Measurements from ENCODE around the gene CST5.
"Not testable (repeated sequence)": the region's sequence is repeated elsewhere in the genome, so short reads cannot be mapped to it uniquely, and the experiment has no call there.

CST5 gene

DNA sequence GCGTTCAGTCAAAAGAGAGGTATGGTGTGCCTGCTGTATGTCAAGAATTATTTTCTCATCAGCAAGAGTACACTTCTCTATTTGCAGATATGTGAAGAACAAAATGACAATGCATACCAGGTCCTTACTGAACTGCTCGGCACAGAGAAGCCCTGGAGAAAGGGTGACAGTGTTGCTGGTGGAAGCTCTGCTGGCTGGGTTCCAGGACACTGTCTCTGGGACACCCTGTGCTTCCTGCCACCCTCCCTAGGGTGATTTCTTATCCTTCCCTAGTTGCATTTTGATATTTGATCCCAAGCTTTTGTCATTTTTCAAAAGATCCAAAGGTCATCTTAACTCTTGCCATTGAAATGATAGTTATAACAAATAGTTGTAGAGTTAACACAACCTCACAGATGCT lies 8.3 kb upstream of the CST5 start:
- no peak for DNase-seq

DNA sequence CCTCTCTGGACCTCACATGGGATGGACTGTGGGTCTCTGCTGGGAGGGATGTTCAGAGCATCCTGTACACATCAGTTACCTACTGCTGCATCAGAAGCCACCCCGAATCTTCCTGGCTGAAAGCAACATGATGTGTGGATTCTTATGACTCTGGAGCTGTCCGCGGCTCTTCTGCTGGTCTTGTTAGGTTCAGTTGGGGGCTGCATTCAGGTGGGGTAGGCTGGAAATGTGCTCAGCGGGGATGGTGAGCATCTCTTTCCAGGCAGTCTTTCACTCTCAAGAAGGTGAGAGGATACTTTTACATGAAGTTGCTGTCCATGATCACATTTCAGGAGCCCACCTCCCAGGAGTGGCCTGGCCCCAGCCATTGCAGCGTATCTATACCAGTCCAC lies 5.2 kb upstream of the CST5 start:
- DNase-seq: no peak

DNA sequence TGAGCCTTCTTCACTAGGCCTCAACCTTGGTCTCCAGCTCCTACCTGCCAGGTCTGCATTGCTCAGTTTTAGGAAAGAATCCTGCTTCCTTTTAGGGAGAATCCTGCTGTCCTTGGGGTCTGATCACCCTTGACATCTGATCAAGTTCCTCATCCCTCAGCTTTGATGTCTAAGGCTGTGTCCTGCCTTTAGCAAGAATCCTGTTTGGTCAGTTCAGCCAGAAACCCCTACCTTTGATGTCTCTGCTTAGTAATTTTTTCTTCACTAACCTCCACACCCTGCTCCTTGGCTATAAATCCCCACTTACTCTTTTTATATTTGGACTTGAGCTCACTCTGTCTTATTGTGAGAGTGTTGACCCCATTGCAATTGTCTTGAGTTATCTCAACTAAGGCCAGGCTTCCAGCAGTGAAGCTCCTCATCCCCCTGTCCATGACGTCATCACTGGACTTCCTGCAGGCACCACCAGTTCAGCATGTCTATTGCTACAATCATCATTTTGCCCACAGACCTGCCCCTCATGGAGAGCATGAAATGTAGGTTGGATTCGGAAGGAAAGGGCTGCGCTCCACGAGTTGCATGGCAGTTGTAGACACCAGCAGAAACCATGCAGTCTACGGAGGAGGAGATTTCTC lies 4.7 kb upstream of the CST5 start:
- DNase-seq: no peak

DNA sequence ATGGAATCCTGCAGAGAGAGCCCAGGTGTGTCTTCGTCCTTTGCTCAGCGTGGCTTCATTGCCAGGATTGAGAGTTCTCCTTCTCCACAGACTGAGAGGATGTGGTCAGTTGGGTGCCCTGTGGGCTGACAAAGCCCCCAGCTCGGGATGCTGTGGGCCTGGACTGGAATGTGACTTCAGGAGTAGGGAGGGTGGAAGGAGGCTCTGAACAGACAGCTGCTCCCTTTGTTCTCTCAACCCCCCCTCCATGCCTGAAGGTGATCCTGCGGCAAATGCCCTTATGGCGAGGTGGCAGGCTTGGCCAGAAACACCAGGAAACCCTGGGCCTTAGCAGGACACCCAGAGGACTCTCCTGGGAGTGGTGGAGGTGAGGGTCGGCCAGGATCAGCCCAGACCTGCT lies 1.8 kb upstream of the CST5 start:
- DNase-seq: no peak

DNA sequence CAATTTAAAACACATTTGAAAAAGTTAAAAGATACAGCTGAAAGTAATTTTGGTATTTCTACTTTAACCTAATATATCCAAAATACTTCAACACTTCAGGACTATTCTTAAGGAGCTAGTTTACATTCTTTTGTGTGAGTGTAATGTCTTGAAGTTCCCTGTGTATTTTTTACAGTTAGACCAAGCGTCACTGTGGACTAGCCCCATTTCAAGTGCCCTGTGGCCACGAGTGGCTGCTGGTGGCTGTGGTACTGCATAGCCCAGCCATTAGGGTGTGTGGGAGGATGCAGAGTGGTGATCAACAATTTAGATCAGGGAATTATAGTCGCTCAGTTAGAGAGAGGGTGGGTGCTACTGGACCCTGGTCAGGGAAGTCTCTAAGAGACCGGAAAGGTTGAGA lies 869 bp upstream of the CST5 start:
- no peak for DNase-seq

DNA sequence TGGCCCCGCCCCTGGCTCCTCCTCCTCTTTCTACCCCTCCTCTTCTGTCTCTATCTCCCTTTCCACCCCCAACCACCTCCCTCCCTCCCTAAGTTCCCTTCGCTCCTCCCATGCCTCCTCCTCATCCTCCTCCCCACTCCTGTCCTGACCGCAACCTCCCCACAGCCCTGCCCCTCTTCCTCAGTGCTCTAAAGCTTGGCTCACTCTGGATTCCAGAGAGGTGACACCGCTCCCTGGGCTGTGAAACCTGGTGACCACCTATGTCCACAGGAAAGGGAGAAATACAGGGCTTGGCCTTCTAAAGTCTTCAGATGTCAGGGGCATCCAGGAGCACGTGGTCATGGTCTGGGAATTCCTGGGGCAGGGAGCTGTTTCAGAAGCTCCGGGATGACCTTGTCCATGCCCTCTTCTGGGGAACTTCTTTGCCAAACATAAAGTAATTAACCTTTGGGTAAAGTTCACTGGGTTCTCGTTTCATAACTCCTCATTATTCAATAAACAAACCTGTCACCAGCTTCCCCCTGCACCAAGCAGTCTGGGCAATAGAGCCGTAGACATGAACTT lies 345 bp upstream of the CST5 start:
- no peak for DNase-seq

DNA sequence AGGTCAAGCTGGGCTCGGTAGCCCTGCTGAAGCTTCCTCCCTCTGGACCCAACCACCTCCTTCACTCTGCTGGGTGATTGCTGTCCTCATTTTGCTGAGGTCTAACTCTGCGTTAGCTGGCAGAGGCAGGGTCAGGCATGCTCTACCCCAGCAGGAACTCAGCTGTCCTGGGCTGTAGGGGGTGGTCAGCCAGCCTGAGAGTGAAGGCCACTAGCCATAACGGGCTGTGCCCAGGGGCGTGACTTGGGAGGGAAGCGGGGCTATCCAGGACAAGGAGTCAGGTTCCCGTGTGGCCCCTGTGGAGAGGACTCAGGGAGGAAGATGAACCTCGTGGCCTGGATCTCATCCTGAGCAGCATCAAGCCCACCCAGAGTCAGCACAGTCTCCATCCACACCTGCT lies 761 bp downstream of the CST5 start:
- DNase-seq: no peak

DNA sequence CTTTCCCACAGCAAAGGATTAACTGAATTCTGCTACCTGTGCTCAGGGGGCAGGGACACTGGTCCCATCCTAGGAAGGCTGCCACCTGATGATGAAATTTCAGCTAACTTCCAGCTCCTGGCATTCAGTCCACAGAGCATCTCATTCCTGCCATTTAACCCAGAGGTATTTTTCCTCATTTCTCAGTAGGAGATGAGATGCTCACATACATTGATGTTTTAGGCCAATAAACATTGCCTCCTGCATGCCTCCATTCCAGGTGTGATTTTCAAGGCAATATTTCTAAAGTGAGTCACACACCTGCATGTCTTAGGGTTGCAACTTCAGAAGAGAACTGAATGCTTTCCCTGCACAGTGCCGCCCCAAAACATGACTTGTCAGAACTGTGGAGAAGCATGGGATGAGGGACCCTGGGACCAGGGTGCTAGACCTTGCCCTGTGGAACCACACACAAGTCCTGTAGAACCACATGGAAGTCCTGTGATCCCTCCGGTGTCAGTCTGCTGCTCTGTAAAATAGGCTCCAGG lies 1.5 kb downstream of the CST5 start:
- DNase-seq: not testable (repeated sequence)

DNA sequence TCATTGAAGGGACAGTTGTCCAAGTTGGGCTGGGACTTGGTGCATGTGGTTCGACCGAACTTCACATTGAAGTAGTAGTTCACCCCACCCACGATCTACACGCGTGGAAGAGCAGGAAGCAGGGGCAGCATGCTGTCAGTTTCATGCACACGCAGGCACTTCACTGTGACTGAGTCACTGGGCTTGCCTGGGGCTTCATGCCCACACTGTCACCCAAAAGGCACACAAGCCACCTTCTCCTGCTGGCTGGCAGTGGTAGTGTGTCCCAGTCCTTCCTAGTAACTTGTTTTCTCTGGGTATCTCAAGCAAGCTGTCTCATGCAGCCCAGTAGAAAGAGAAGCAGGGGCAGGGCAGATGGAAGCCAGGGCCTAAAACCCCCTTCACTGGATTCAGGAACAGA lies 2.0 kb downstream of the CST5 start:
- peak in 1 of 2 experiments; percentile 46 for DNase-seq

DNA sequence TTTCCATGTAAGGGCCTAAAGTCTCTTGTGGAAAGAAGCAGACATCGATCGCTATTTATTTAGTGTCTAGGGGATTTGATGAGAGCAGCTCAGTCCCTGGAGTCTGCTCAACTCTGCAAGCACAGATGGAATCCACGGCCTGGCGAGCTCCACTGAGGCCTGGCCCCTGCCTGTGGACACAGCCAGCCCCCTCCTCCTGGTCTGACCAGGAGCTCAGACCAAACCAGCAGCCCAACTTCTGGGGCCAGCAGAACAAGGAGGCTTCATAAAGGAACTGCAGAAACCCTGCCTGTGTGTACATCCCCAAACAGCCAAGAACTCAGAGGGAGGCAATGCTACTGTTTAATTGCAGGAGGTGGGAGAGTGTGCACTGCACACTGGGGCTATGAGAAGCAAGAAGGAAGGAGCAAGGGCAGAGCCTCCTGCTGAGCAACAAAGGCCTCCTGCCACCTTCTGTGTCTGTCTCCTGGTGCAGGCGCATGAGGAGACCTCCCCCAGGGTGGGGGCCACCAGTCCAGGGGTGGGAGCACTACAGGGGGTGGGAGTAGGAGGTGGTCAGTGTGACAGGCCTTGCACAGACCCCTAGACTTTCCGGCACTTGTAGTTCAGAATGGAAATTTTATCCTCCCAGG lies 3.8 kb downstream of the CST5 start:
- no peak for DNase-seq

DNA sequence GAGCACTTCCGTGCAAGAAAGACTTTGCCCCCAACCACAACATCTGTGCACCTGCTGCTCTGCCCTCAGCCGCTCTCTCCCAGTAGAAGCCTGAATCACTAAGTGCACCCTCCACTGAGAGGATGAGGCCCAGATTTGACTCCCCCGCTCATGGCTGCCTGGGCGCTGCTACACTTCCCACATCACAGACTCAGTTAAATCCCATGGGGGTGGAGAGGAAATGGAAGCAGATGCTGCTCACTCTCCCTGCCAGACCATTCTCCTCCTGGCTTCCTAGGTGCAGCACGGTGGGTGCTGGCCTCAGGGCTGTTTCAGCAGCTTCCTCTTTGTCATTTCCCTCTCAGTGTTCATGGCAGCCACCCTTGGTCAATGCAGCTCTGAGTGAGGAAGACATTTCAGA lies 4.8 kb downstream of the CST5 start:
- peak; percentile 52 to 88 for DNase-seq

DNA sequence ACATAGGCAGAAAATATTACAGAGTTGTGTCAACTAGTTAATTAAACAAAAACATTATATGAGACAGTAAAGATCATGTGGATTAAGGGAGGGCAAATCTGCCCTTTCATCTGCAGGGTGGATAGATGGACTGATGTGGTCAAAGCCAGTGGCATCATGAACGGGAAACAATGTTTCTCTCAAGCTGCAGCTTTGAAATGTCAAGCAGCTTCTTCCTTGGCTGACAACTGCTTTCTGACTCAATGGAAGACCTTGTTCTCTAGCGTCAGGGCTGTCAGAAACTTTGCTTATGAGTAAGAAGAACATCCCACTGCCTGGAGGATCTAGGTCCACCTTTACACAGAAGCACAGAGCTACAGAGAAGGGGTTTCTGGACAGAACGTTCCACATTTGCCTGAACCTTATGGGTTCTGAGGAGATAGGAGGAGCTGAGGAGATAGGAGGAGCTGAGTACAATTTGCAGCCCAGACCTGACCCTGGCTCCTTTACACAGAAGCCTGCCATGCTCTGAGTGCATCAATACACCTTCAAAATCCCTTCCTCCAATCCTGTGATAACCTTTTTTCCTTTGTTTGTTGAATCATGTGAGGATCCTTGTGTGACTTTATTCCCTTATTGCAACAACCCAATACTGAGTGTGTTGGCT lies 6.1 kb downstream of the CST5 start:
- no peak for DNase-seq

DNA sequence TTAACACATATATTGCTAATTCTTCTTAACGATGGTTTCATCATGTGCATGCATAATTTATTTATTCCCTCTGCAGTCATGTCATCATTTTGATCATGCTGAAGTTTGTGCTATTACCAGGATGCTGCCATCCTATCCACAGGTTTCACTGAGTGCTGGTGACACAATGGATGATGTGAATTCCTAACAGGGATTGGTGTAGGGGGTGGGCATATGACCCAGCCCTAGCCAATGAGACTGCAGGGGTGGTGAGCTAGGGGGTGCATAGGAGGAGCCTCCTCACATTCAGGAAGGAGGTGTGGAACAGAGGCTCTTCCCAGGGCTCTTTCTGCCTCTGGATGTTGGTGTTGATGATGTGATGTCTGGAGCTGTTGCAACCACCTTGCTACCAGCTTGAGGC lies 7.5 kb downstream of the CST5 start:
- DNase-seq: no peak

DNA sequence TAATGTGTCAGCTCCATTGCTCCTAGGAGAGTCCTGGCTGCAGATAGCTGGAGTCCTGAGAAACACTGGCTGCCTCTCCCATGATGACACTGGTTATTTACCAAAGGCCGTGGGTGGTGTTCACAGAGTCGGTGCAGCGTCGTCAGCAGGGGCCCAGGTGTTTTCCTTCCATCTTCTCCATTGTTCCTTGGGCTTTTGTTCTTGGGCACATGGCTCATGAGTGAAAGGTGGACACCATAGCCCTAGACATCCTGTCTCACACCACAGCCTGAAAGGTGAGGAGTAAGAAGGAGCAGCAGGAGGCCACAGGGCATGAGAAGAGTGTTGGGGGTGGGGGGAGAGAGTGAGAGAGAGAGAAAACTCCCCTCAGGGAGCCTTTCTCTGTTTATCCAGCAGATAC lies 9.1 kb downstream of the CST5 start:
- no peak for DNase-seq

DNA sequence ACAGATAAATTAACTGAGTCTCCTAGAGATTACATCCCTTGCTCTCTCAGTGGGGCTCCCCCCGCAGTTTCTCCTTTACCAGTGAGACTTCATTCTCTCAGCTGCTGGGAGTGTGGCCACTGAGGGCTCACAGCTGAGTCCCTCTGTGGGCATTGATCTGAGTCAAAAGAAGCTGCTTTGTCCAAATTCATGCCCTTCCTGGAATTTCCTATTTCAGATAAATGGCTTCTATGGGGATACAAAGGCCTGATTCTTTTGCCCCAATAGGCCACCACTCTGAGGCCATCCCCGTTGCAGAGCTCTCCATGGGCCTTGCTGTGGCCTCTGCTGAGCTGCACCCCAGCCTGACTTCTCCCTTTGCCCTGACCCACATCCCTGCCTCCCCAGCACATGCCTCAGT lies 10.0 kb downstream of the CST5 start:
- no peak for DNase-seq

DNA sequence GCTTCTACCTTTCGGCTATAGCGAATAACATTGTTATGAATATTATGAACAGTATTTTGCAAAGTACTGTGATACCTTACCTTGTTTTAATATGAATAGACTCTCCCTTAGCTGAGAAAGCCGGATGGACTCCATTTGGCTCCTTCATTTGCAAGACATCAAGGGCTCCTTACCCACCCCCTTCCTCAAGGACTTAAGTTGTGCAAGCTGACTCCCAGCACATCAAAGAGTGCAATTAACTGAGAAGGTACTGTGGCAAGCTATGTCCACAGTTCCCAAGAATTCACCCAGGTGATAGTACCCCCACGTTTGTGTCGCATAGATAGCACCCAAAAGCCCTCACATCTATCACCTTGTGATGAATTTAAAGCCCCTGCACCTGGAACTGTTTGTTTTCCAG lies 11.2 kb downstream of the CST5 start:
- no peak for DNase-seq

DNA sequence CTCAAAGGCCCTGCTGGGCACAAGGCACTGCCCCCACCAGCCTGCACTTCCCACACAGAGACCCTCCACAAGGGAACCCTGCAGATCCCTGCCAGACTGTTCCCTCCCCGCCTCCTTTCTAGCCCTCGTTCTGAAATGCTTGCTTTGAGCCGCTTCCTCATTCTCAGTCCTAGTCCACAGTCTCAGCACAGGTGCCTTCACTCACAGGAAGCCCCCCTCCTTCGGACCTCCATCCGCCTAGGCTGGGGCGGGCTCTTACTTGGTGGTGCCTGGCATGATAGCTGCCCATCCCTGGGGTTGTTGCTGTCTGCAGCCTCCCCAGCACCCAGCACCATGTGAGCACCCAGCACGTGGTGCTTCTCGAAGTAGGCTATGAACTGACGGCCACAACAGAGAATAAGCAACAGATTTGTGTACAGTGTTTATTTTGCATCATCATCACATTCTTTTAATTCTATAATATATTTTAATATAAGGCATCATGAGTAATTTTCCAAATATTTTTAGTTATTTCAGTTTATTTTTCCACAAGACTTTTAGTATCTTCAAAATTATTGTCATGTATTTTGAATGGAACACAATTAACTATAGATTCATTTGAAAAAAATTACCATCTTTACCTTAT lies 12.3 kb downstream of the CST5 start:
- no peak for DNase-seq

DNA sequence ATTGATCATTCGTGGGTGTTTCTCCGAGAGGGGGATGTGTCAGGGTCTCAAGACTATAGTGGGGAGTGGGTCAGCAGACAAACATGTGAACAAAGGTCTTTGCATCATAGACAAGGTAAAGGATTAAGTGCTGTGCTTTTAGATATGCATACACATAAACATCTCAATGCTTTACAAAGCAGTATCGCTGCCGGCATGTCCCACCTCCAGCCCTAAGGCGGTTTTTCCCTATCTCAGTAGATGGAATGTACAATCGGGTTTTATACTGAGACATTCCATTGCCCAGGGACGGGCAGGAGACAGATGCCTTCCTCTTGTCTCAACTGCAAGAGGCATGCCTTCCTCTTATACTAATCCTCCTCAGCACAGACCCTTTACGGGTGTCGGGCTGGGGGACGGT lies 18.8 kb downstream of the CST5 start:
- not testable (repeated sequence) for DNase-seq

DNA sequence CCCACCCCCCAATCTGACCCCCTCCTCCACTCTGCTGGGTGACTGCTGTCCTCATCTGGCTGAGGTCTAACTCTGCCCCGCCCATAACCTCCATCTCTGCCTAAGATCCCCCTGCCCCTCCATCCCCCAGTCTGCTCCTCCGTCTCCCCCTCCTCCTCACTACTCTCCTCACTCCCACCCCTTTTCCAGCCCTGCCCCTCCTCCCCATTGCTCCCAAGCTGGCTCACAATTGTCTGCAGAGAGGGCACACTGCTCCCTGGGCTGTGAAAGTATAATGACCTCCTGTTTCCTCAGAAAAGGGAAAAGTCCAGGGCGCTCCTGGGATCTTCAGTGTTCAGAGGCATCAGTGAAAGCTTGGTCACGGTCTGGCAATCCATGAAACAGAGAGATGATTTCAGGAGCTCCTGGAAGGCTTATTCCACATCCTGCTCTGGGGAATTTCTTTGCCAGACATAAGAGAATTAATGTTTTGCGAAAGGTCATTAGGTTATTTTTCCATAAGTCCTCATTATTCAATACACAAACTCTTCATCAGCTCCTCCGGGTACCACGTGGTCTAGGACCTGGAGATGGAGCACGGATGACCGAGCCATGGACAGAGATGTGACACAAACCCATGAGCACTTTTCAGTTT lies 21.5 kb downstream of the CST5 start:
- DNase-seq: peak in 1 of 2 experiments; percentile 8

DNA sequence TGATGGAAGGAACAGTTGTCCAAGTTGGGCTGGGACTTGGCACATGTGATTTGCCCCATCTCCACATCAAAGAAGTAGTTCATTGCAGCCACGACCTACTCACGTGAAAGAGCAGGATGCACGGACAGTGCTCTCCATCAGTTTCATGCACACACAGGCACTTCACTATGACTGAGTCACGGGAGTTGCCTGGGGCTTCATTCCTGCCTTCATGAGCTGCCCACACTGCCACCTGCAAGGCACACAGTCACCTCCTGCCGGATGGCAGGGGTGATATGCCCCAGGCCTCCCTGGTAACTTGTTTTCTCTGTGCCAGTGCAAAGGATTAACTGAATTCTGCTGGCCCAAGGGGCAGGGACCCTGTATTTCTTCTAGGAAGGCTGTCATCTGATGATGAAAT lies 22.8 kb downstream of the CST5 start:
- DNase-seq: no peak

DNA sequence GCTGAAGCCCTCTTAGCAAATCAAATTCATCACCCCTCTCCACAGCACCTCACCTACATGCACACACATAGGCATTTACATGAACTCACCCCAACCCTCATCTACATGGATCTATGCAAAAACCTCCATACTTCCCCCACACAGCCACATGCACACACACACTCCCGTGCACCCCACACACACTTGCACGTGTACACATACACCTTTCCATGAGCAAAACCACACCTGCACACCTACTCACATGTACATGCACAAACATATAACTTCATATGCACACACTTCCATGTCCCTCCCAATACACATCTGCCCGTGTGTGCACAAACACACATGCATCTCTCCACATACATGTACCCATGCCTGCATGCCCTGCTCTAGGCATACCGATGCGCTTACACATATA lies 23.3 kb downstream of the CST5 start:
- no peak for DNase-seq

DNA sequence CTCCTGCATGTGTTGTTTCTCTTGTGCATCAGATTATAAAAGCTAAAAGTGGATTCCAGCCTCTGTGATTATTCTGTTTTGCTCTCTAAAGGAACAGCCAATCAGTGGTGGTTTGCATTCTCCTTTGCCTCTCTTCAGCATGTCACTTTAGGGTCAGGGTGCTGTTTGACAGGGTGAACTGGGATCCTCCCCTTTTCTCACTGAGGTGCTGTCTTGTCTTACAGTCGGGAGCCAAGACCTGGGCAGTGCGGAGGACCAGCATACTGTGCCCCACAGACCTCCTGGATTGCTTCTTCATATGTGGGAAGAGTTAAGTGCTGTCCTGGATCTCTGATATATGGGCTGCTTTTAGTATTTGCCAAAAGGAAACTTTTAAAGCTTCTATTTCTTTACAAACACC lies 37.9 kb downstream of the CST5 start:
- no peak for DNase-seq

DNA sequence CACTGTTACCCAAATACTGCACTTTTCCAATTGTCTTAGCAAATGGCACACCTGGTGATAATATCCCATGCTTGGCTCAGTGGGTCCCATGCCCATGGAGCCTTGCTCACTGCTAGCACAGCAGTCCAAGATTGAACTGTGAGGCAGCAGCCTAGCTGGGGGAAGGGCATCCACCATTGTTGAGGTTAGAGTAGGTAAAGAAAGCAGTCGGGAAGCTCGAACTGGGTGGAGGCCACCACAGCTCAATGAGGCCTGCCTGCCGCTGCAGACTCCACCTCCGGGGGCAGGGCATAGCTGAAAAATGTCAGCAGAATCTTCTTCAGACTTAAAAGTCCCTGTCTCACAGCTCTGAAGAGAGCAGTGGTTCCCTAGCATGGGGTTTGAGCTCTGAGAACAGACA lies 43.8 kb downstream of the CST5 start:
- no peak for DNase-seq
